ENCODE measurements around the gene LRRK2.

The LRRK2 gene

GRCh38 chr12:40212566-40212965 is 12.2 kb upstream of the LRRK2 start:
- Histone ChIP-seq H4K20me1 (ENCODE audit: insufficient read depth, low read length) (no peaks in the 10 kb centered on the region), H3K4me2 (ENCODE audit: low read length) (no peak overlapping the region), H3K79me2 (ENCODE audit: low read length) (no peaks in the 10 kb centered on the region), H3K36me3 (replicated peaks; ENCODE audit: low read depth, low read length) (peaks cover 4% of the 10 kb centered on the region), H2AFZ (ENCODE audit: low read depth, low read length) (no peak overlapping the region), H3K4me3 (ENCODE audit: low read length) (no peak overlapping the region), H3K9me3 (ENCODE audit: insufficient read depth, low read length) (peaks cover 9% of the 10 kb centered on the region), H3K27me3 (ENCODE audit: low read depth, low read length) (no peaks in the 10 kb centered on the region), H3K4me1 (ENCODE audit: low read length) (peaks cover 34% of the 10 kb centered on the region), H3K27ac (ENCODE audit: low read length) (no peak overlapping the region), H3K9ac (ENCODE audit: low read length) (no peak overlapping the region)
- TF ChIP-seq CTCF (IDR thresholded peaks at IDR 0.05; ENCODE audit: low read depth, low read length) (no peak), EZH2phosphoT487 (IDR thresholded peaks at IDR 0.05; ENCODE audit: low read depth) (no peak)

GRCh38 chr12:40215982-40216381 is 8.8 kb upstream of the LRRK2 start:
- Histone ChIP-seq H3K9ac (ENCODE audit: low read length) (no peak overlapping the region), H3K79me2 (ENCODE audit: low read length) (no peaks in the 10 kb centered on the region), H3K4me3 (ENCODE audit: low read length) (no peak overlapping the region), H3K27me3 (ENCODE audit: low read depth, low read length) (no peaks in the 10 kb centered on the region), H3K4me2 (ENCODE audit: low read length) (no peak overlapping the region), H3K36me3 (replicated peaks; ENCODE audit: low read depth, low read length) (no peaks in the 10 kb centered on the region), H3K9me3 (ENCODE audit: insufficient read depth, low read length) (peaks cover 9% of the 10 kb centered on the region), H3K4me1 (ENCODE audit: low read length) (peaks cover 7% of the 10 kb centered on the region), H3K27ac (ENCODE audit: low read length) (no peak overlapping the region), H2AFZ (ENCODE audit: low read depth, low read length) (no peak overlapping the region), H4K20me1 (ENCODE audit: insufficient read depth, low read length) (no peaks in the 10 kb centered on the region)
- no peak for TF ChIP-seq CTCF (IDR thresholded peaks at IDR 0.05; ENCODE audit: low read depth, low read length)
- TF ChIP-seq EZH2phosphoT487 (IDR thresholded peaks at IDR 0.05; ENCODE audit: low read depth): no peak

GRCh38 chr12:40216516-40217288 is 8.1 kb upstream of the LRRK2 start:
- H3K4me3 ChIP-seq (ENCODE audit: low read length): no peak overlapping the region
- H3K9ac ChIP-seq (ENCODE audit: low read length): no peak overlapping the region
- H3K9me3 ChIP-seq (ENCODE audit: insufficient read depth, low read length): peaks cover 9% of the 10 kb centered on the region
- peak overlapping the region; percentile 68; the same call in 1 of the 2 replicates for H2AFZ ChIP-seq (ENCODE audit: low read depth, low read length)
- H4K20me1 ChIP-seq (ENCODE audit: insufficient read depth, low read length): no peaks in the 10 kb centered on the region
- no peak overlapping the region for H3K4me2 ChIP-seq (ENCODE audit: low read length)
- peaks cover 7% of the 10 kb centered on the region for H3K4me1 ChIP-seq (ENCODE audit: low read length)
- no peak overlapping the region; the same call in 1 of the 2 replicates for H3K27ac ChIP-seq (ENCODE audit: low read length)
- TF ChIP-seq EZH2phosphoT487 (IDR thresholded peaks at IDR 0.05; ENCODE audit: low read depth) (no peak), CTCF (IDR thresholded peaks at IDR 0.05; ENCODE audit: low read depth, low read length) (no peak)
- no peaks in the 10 kb centered on the region for H3K27me3 ChIP-seq (ENCODE audit: low read depth, low read length)
- no peaks in the 10 kb centered on the region for H3K79me2 ChIP-seq (ENCODE audit: low read length)
- no peaks in the 10 kb centered on the region for H3K36me3 ChIP-seq (replicated peaks; ENCODE audit: low read depth, low read length)

GRCh38 chr12:40219760-40220159 is 5.0 kb upstream of the LRRK2 start:
- H4K20me1 ChIP-seq (ENCODE audit: insufficient read depth, low read length): no peaks in the 10 kb centered on the region
- H3K27ac ChIP-seq (ENCODE audit: low read length): no peak overlapping the region
- H3K4me3 ChIP-seq (ENCODE audit: low read length): no peak overlapping the region
- 0 out of 2 replicates have a peak, but pooled peaks cover 2% of the 10 kb centered on the region for H3K27me3 ChIP-seq (ENCODE audit: low read depth, low read length)
- no peaks in the 10 kb centered on the region for H3K36me3 ChIP-seq (replicated peaks; ENCODE audit: low read depth, low read length)
- H3K9ac ChIP-seq (ENCODE audit: low read length): no peak overlapping the region
- H2AFZ ChIP-seq (ENCODE audit: low read depth, low read length): no peak overlapping the region
- TF ChIP-seq EZH2phosphoT487 (IDR thresholded peaks at IDR 0.05; ENCODE audit: low read depth): no peak
- no peak for TF ChIP-seq CTCF (IDR thresholded peaks at IDR 0.05; ENCODE audit: low read depth, low read length)
- H3K4me1 ChIP-seq (ENCODE audit: low read length): peaks cover 29% of the 10 kb centered on the region
- no peaks in the 10 kb centered on the region; the same call in 1 of the 2 replicates for H3K79me2 ChIP-seq (ENCODE audit: low read length)
- H3K9me3 ChIP-seq (ENCODE audit: insufficient read depth, low read length): no peaks in the 10 kb centered on the region
- H3K4me2 ChIP-seq (ENCODE audit: low read length): no peak overlapping the region
